Measurements from ENCODE around the gene FANK1.
"Not testable (repeated sequence)": the region's sequence is repeated elsewhere in the genome, so short reads cannot be mapped to it uniquely, and the experiment has no call there.

The FANK1 gene

GRCh38 chr10:125928928-125929585 is 32.7 kb downstream of the FANK1 start:
- DNase-seq (ENCODE audit: low spot score), result no peak

- DNase-seq (ENCODE audit: low spot score), result no peak
Observed at GRCh38 chr10:125929618-125930017, 33.3 kb downstream of the FANK1 start.

GRCh38 chr10:125933693-125934092 is 37.3 kb downstream of the FANK1 start:
- no peak for DNase-seq (ENCODE audit: low spot score)

DNA sequence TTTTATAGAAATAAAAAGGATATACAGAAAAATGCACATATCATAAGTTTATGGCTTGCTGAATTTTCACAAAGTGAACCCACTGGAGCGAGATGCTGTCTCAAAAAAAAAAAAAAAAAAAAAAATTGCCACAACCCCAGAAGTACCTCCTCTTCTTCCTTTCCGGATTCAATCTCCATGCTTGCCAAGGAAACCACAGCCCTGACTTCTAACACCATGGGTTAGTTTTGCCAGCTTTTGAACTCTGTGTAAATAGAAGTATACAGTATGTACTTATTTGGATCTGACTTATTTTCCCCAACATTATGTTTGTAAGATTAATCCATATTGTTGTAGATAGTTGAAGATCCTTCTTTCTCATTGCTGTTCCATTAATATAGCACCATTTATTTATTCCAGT is 40.0 kb downstream of the FANK1 start:
- no peak for DNase-seq (ENCODE audit: low spot score)

DNA sequence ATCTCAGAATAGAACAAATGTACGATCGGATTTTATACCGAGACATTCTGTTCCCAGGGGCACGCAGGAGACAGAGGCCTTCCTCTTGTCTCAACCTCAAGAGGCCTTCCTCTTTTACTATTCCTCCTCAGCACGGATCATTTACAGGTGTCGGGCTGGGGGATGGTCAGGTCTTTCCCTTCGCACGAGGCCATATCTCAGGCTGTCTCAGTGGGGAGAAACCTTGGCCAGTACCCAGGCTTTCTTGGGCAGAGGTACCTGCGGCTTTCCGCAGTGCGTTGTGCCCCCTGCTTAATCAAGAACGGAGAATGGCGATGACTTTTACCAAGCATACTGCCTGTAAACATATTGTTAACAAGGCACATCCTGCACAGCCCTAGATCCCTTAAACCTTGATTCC is 44.2 kb downstream of the FANK1 start:
- DNase-seq (ENCODE audit: low spot score), result no peak

- DNase-seq (ENCODE audit: low spot score), result no peak
Observed at GRCh38 chr10:125951290-125951689, 54.9 kb downstream of the FANK1 start.

DNA sequence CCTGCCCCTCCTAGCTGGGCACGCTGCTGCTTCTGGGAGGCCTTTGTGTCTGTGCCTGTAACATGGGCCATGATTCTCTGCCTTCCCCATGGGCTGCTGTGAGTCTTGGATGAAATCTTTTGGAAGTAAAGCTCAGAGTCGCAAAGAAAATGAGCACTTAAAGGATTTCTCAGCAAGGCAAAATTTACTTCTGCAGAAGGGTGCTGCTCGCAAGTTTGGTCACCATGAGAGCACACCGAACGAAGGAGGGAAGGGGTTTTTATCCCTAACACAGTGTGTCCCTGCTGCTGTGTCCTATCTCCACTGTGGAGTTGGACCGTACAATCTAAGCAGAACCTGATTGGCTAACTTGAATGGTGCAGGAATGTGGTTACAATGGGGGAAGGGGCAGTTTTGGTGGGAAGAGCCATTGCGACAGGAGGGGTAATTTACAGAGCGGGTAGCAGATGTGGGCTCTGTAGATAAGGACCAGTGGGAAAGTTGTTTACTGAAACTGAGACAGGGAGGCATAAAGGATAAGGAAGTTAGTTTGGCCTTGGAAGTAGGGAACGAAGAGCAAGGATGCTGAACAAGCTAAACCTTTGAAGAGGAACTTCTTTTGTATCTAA is 57.5 kb downstream of the FANK1 start:
- DNase-seq (ENCODE audit: low spot score), result peak; percentile 27

- no peak for DNase-seq (ENCODE audit: low spot score)
Observed at GRCh38 chr10:125955766-125956165, 59.4 kb downstream of the FANK1 start.

DNA sequence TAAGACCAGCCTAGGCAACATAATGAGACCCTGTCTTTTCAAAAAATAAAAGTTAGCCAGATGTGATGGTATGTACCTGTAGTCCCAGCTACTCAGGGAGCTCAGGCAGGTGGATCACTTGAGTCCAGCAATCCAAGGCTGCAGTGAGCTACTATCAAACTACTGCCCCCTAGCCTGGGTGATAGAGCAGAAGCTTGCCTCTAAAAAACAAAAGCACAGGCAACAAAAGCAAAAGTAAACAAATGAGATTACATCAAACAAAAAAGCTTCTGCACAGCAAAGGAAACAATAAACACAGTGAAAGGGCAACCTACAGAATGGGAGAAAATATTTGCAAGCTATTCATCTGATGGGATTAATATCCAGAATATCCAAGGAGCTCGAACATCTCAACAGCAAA is 65.4 kb downstream of the FANK1 start:
- no peak for DNase-seq (ENCODE audit: low spot score)

- no peak for DNase-seq (ENCODE audit: low spot score)
Observed at GRCh38 chr10:125962200-125962599, 65.8 kb downstream of the FANK1 start.

DNA sequence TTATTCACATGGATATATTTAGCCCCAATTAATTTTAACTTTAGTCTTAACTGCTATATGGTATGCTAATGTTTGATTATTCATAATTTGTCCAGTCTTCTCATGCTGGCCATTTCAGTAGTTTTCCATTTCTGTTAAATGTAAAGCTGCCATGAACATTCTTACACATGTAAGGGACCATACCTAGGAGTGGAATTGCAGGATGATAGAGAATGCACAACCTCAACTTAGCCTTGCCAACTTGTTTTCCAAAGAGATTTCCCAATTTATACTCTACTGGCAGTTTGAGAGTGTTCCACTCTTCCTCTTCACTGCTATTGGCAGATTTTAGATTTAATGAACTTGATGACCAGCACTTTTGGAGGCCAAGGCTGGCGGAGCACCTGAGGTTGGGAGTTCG is 68.2 kb downstream of the FANK1 start:
- DNase-seq (ENCODE audit: low spot score), result no peak

- no peak for DNase-seq (ENCODE audit: low spot score)
Observed at GRCh38 chr10:125967533-125967932, 71.2 kb downstream of the FANK1 start.

- not testable (repeated sequence) for DNase-seq (ENCODE audit: low spot score)
Observed at GRCh38 chr10:125970077-125970630, 73.8 kb downstream of the FANK1 start.

DNA sequence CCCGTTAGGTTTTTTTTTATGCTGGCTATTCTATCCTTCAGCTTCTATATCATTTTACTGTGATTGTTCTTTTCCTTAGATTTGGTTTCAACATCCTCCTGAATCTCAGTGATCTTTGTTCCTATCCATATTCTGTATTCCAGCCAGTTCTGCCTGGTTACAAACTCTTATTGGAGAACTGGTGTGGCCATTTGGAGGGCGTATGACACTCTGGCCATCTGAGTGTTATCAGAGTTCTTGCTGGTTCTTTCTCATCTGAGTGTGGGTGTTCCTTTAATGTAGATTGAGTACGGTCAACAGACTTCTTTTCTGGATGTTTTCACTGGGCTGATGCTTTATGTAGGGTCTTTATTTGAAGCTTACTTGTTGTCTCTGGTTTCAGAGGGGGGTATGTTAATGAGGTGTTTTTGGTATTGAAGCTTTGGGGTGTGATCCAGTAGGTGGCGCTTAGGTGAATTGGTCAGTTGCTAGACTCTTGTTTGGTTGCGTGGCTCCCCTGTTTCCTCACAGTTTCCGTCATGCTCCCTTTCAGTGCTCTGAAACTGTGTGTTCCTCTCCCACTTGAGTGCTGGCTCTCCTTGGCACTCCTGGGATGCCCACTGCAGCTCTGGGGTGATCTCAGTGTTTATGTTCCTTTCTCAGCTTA is 80.7 kb downstream of the FANK1 start:
- DNase-seq (ENCODE audit: low spot score), result no peak

GRCh38 chr10:125979976-125980375 is 83.6 kb downstream of the FANK1 start:
- DNase-seq (ENCODE audit: low spot score), result no peak

DNA sequence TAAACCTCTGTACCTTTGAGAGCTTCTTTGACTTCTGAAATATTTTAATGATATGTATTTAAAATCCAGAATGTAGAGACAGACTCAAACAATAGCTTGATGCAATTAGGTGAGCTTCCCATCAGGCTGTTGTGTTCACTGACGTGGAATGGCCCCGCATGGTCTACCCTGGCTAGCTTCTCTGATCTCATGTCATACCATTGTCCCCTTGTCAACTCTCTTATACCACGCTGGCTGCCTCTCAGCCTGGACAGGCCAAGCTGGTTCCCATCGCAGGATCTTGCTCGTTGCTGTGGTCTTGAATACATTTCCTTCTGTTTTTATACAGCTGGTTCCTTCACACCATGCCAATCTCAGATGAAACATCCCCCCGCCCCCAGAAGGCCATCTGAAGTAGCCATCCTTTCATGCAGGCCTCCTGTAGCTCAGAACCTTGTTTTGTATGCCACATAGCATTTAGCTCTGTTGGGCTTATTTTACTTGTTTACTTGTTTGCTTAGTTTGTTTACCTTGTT is 84.2 kb downstream of the FANK1 start:
- DNase-seq (ENCODE audit: low spot score), result no peak

DNA sequence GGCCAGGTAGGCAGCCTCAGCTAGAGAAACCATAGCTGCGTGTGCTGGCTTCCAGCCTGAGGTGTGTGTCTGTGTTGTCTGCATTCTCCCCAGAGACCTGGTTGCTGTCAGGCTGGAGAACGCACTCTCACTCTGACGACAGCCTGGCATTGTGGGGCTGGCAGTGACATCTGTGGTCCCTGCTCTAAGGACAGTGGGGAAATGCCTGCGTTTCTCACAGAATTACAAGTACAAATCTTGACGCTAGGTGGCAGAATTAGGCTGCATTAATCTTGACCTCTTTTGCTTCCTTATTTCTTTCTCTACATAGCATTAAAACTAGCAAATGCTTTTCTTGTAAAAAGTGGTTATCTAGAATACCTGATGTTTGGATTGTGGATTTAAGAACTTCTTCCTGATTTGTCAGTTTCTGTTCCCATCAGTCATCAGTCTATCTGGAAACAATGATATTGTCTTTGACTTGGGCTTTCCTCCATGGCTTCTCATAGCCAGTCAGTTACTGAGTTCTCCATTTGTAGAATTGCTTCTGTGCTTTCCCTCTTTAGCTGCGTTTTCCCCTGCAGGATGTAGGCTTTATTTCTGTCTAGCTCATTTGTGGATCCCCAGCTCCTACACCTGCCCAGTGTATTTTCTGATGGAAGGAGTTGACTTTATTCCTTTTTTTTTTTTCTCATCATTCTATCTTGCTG is 86.0 kb downstream of the FANK1 start:
- DNase-seq (ENCODE audit: low spot score), result peak; percentile 59

DNA sequence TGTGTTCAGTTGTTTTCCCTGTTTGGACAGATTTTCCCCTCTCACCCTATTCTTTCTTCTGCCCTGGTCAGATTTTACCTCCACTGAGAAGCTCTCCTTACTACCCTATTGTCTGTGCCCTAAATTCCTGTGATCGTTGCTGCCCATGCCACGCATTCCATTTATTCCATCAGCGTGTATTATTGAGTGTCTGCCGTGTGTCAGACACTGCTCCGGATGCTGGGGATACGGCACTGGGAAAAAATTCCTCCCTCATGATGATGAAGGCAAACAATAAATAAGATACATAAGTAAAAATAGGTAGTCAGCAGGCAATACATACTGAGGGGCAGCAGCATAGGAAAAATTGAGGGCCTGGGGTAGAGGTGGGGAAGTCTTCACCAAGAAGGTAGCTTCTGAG is 86.8 kb downstream of the FANK1 start:
- no peak for DNase-seq (ENCODE audit: low spot score)

GRCh38 chr10:125983656-125984055 is 87.3 kb downstream of the FANK1 start:
- DNase-seq (ENCODE audit: low spot score), result no peak

GRCh38 chr10:125984346-125984745 is 88.0 kb downstream of the FANK1 start:
- no peak for DNase-seq (ENCODE audit: low spot score)

GRCh38 chr10:125984865-125985495 is 88.6 kb downstream of the FANK1 start:
- DNase-seq (ENCODE audit: low spot score), result no peak
